ENCODE data around the gene RIMBP2. TPM values are rescaled to one million over a fixed set of nuclear protein-coding genes. Genes with fewer than 3 reads are reported as not detected.

Gene RIMBP2
- total and polyA plus RNA-seq, 2 experiments from 2014 or later, result not detected

DNA sequence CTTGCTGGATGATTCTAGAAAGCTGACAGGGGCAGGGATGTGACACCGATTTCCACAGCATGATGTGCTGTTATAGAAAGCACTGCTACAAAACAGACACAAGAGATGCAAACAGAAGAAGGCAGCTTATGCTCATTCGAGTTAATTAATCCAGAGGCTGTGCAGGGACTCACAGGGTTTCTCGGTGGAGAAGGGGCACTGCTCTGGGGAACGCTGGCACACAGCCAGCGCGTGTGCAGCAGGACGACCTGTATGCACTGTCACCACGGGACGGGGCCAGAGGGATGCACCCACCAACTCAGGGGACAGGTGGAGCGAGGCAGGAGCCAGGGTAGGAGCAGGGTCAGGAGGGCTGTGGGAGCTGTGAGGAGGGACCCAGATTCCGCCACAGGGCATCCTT is 143.5 kb downstream of the RIMBP2 start:
- H3K36me3 ChIP-seq (ENCODE audit: low read depth), result no peaks in the 10 kb centered on the region
- TF ChIP-seq EZH2 (IDR thresholded peaks at IDR 0.05; ENCODE audit: insufficient read depth, poor library complexity, severe bottlenecking), result no peak
- no peak for TF ChIP-seq EZH2phosphoT487 (IDR thresholded peaks at IDR 0.05; ENCODE audit: insufficient read depth, low read depth)
- no peak overlapping the region for H3K4me2 ChIP-seq (ENCODE audit: unreplicated experiment)
- no peaks in the 10 kb centered on the region for H3K79me2 ChIP-seq (ENCODE audit: insufficient read depth)
- 20 to 27% methylated on average over 11 of the region's 11 CpGs for WGBS, 2 experiments (ENCODE audit: low coverage in 1 of 2, low lambda C conversion rate in 2 of 2, missing lambda C conversion rate in 2 of 2)
- no peaks in the 10 kb centered on the region for H3K9me2 ChIP-seq (ENCODE audit: insufficient read depth)
- H2AFZ ChIP-seq, result no peak overlapping the region
- no peaks in the 10 kb centered on the region for H3K27me3 ChIP-seq (replicated peaks; ENCODE audit: insufficient read depth)
- in situ Hi-C loops (cut with MboI), result no loop called here
- H3K9me3 ChIP-seq (ENCODE audit: low read depth), result no peaks in the 10 kb centered on the region
- no peaks in the 10 kb centered on the region for H3F3A ChIP-seq (ENCODE audit: insufficient read depth)
- no peak overlapping the region for H3K27ac ChIP-seq
- H4K20me1 ChIP-seq (ENCODE audit: insufficient read depth), result no peaks in the 10 kb centered on the region
- DNase-seq, result no peak
- H3K4me3 ChIP-seq, result no peak overlapping the region
- no peaks in the 10 kb centered on the region for H3K4me1 ChIP-seq (ENCODE audit: insufficient read depth)
- H3K9ac ChIP-seq, result no peak overlapping the region

GRCh38 chr12:130571734-130572133 is 144.4 kb downstream of the RIMBP2 start:
- Histone ChIP-seq H3K9me2 (ENCODE audit: insufficient read depth) (no peaks in the 10 kb centered on the region), H3K4me3 (no peak overlapping the region), H3K36me3 (ENCODE audit: low read depth) (no peaks in the 10 kb centered on the region), H3K4me1 (ENCODE audit: insufficient read depth) (no peaks in the 10 kb centered on the region), H3K4me2 (ENCODE audit: unreplicated experiment) (no peak overlapping the region), H3K9me3 (ENCODE audit: low read depth) (no peaks in the 10 kb centered on the region), H3K9ac (no peak overlapping the region), H3K27ac (no peak overlapping the region), H2AFZ (no peak overlapping the region), H3K79me2 (ENCODE audit: insufficient read depth) (no peaks in the 10 kb centered on the region), H3F3A (ENCODE audit: insufficient read depth) (no peaks in the 10 kb centered on the region), H4K20me1 (ENCODE audit: insufficient read depth) (no peaks in the 10 kb centered on the region), H3K27me3 (replicated peaks; ENCODE audit: insufficient read depth) (no peaks in the 10 kb centered on the region)
- TF ChIP-seq EZH2phosphoT487 (IDR thresholded peaks at IDR 0.05; ENCODE audit: insufficient read depth, low read depth), result no peak
- TF ChIP-seq EZH2 (IDR thresholded peaks at IDR 0.05; ENCODE audit: insufficient read depth, poor library complexity, severe bottlenecking), result no peak
- WGBS, 2 experiments (ENCODE audit: low coverage in 1 of 2, low lambda C conversion rate in 2 of 2, missing lambda C conversion rate in 2 of 2), result 59 to 64% methylated on average over 7 to 8 of the region's 8 CpGs
- no peak for DNase-seq
- in situ Hi-C loops (cut with MboI), result no loop called here

- H3K4me2 ChIP-seq (ENCODE audit: unreplicated experiment), result no peak overlapping the region
- no peaks in the 10 kb centered on the region for H4K20me1 ChIP-seq (ENCODE audit: insufficient read depth)
- no peaks in the 10 kb centered on the region for H3K36me3 ChIP-seq (ENCODE audit: low read depth)
- H3K27ac ChIP-seq, result no peak overlapping the region
- no peak overlapping the region for H3K4me3 ChIP-seq
- TF ChIP-seq EZH2phosphoT487 (IDR thresholded peaks at IDR 0.05; ENCODE audit: insufficient read depth, low read depth) (no peak), EZH2 (IDR thresholded peaks at IDR 0.05; ENCODE audit: insufficient read depth, poor library complexity, severe bottlenecking) (no peak)
- H3K4me1 ChIP-seq (ENCODE audit: insufficient read depth), result no peaks in the 10 kb centered on the region
- no peaks in the 10 kb centered on the region for H3K9me2 ChIP-seq (ENCODE audit: insufficient read depth)
- H3K9ac ChIP-seq, result no peak overlapping the region
- no peaks in the 10 kb centered on the region for H3F3A ChIP-seq (ENCODE audit: insufficient read depth)
- WGBS, 2 experiments (ENCODE audit: low coverage in 1 of 2, low lambda C conversion rate in 2 of 2, missing lambda C conversion rate in 2 of 2), result 45 to 60% methylated on average over 5 to 6 of the region's 6 CpGs
- H3K9me3 ChIP-seq (ENCODE audit: low read depth), result no peaks in the 10 kb centered on the region
- in situ Hi-C loops (cut with MboI), result no loop called here
- no peaks in the 10 kb centered on the region for H3K27me3 ChIP-seq (replicated peaks; ENCODE audit: insufficient read depth)
- H3K79me2 ChIP-seq (ENCODE audit: insufficient read depth), result no peaks in the 10 kb centered on the region
- H2AFZ ChIP-seq, result no peak overlapping the region
- no peak for DNase-seq
These were observed 145.0 kb downstream of the RIMBP2 start for GRCh38 chr12:130571089-130571488.

- Histone ChIP-seq H3K36me3 (ENCODE audit: low read depth) (no peaks in the 10 kb centered on the region), H3K79me2 (ENCODE audit: insufficient read depth) (no peaks in the 10 kb centered on the region), H3K9ac (no peak overlapping the region), H3F3A (ENCODE audit: insufficient read depth) (no peaks in the 10 kb centered on the region), H3K4me3 (no peak overlapping the region), H3K9me2 (ENCODE audit: insufficient read depth) (no peaks in the 10 kb centered on the region), H3K4me1 (ENCODE audit: insufficient read depth) (no peaks in the 10 kb centered on the region), H2AFZ (no peak overlapping the region), H4K20me1 (ENCODE audit: insufficient read depth) (no peaks in the 10 kb centered on the region), H3K27me3 (replicated peaks; ENCODE audit: insufficient read depth) (no peaks in the 10 kb centered on the region), H3K27ac (no peak overlapping the region), H3K4me2 (ENCODE audit: unreplicated experiment) (no peak overlapping the region), H3K9me3 (ENCODE audit: low read depth) (no peaks in the 10 kb centered on the region)
- TF ChIP-seq EZH2phosphoT487 (IDR thresholded peaks at IDR 0.05; ENCODE audit: insufficient read depth, low read depth), result no peak
- no peak for TF ChIP-seq EZH2 (IDR thresholded peaks at IDR 0.05; ENCODE audit: insufficient read depth, poor library complexity, severe bottlenecking)
- 58 to 59% methylated on average over 9 of the region's 9 CpGs for whole genome bisulfite sequencing, 2 experiments (ENCODE audit: low coverage in 1 of 2, low lambda C conversion rate in 2 of 2, missing lambda C conversion rate in 2 of 2)
- no peak for DNase-seq
- in situ Hi-C loops (cut with MboI), result no loop called here
These were observed 146.6 kb downstream of the RIMBP2 start for GRCh38 chr12:130569521-130569920.

DNA sequence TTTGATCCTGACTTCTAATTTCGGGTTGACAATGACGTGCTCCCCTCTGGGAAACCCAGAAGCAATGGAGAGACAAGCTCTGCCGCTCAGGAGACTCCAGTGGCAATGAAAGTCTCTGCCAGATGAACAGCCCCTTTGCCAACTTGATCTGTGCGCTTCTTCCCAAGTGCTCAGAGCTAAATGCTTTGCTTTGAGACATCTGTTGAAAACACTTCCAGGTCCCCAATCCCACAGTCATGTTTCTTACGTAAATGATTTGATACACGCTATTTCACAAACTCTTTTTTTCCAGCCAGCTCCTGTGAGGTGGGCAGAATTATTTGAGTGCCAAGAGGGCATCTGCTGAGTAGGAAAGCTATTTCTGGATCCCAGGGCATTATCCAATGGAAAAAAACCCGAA is 147.6 kb downstream of the RIMBP2 start:
- H3K9me3 ChIP-seq (ENCODE audit: low read depth), result no peaks in the 10 kb centered on the region
- no peaks in the 10 kb centered on the region for H3K79me2 ChIP-seq (ENCODE audit: insufficient read depth)
- no peaks in the 10 kb centered on the region for H3F3A ChIP-seq (ENCODE audit: insufficient read depth)
- no peak for DNase-seq
- H3K27me3 ChIP-seq (replicated peaks; ENCODE audit: insufficient read depth), result no peaks in the 10 kb centered on the region
- no peak overlapping the region for H3K9ac ChIP-seq
- no peak overlapping the region for H3K4me2 ChIP-seq (ENCODE audit: unreplicated experiment)
- in situ Hi-C loops (cut with MboI), result no loop called here
- H3K27ac ChIP-seq, result no peak overlapping the region
- TF ChIP-seq EZH2phosphoT487 (IDR thresholded peaks at IDR 0.05; ENCODE audit: insufficient read depth, low read depth) (no peak), EZH2 (IDR thresholded peaks at IDR 0.05; ENCODE audit: insufficient read depth, poor library complexity, severe bottlenecking) (no peak)
- H2AFZ ChIP-seq, result no peak overlapping the region
- no peaks in the 10 kb centered on the region for H4K20me1 ChIP-seq (ENCODE audit: insufficient read depth)
- H3K9me2 ChIP-seq (ENCODE audit: insufficient read depth), result no peaks in the 10 kb centered on the region
- H3K36me3 ChIP-seq (ENCODE audit: low read depth), result no peaks in the 10 kb centered on the region
- WGBS, 2 experiments (ENCODE audit: low coverage in 1 of 2, low lambda C conversion rate in 2 of 2, missing lambda C conversion rate in 2 of 2), result 2 to 6% methylated on average over 7 of the region's 7 CpGs
- no peak overlapping the region for H3K4me3 ChIP-seq
- H3K4me1 ChIP-seq (ENCODE audit: insufficient read depth), result no peaks in the 10 kb centered on the region
